B cell (primary cell): ENCODE results near the gene SLC25A29. TPM values are rescaled to one million over a fixed set of nuclear protein-coding genes. Genes with fewer than 3 reads are reported as not detected.

Experiments used
- ATAC-seq: fragments of 200-7000 bp; cut with Tn5 transposase; one replicate; pipeline ENCODE4 v1.10.0; 2021; ENCODE audit warnings: low read depth, mild to moderate bottlenecking, moderate number of reproducible peaks, moderate library complexity
- CTCF ChIA-PET: fragments of 350-600 bp; sonication (Branson Sonifier 250); formaldehyde crosslinking; loops from one replicate; lab custom pipeline; 2021; ENCODE audit warnings: antibody characterized with exemption, inconsistent platforms; lab: Charles Lee
- POLR2A ChIA-PET: fragments of 350-600 bp; sonication (Branson Sonifier 250); formaldehyde crosslinking; loops from one replicate; lab custom pipeline; 2021; ENCODE audit warnings: antibody characterized with exemption; lab: Charles Lee
- DNase-seq: peaks from one replicate; pipeline ENCODE4 v3.0.0; 2013
- H2AFZ ChIP-seq: 2 replicates; pipeline ENCODE4 v1.6.1; 2012; ENCODE audit warnings: mild to moderate bottlenecking, low read depth, low read length; ENCODE audit not compliant: insufficient read depth, poor library complexity, severe bottlenecking
- H3K27ac ChIP-seq, 2 donors: 1 replicate in 1 of 2; 2 replicates in 1 of 2; pipeline ENCODE4 v1.5.1; 2012 to 2013; ENCODE audit warnings: low read length in 2 of 2, mild to moderate bottlenecking in 2 of 2, moderate library complexity in 1 of 2
- H3K27me3 ChIP-seq, 4 experiments: fragments of 200-600 bp in 1 of 4; sonication (generic) in 1 of 4; replicated peaks in 1 of 4; 1 replicate in 2 of 4; 2 replicates in 2 of 4; pipeline versions ENCODE4 v1.6.1 to v1.7.0; 2013 to 2016; ENCODE audit warnings: low read length in 3 of 4, mild to moderate bottlenecking in 2 of 4, mixed read lengths in 1 of 4, moderate library complexity in 1 of 4; ENCODE audit not compliant: insufficient read depth in 4 of 4, control insufficient read depth in 3 of 4; ENCODE audit errors: control extremely low read depth in 1 of 4
- H3K36me3 ChIP-seq, 2 experiments: replicated peaks in 1 of 2; 1 replicate in 1 of 2; 2 replicates in 1 of 2; pipeline versions ENCODE4 v1.6.1 to v1.7.1; 2013; ENCODE audit warnings: low read length in 1 of 2; ENCODE audit not compliant: insufficient read depth in 2 of 2, control insufficient read depth in 1 of 2; ENCODE audit errors: control extremely low read depth in 1 of 2, extremely low read depth in 1 of 2
- H3K4me1 ChIP-seq, 2 donors: fragments of 200-600 bp in 1 of 2; sonication (generic) in 1 of 2; 1 replicate in 1 of 2; 2 replicates in 1 of 2; pipeline versions ENCODE4 v1.5.1 to v1.6.1; 2013 to 2017; ENCODE audit warnings: low read length in 2 of 2; ENCODE audit not compliant: control insufficient read depth in 2 of 2, insufficient read depth in 2 of 2
- H3K4me2 ChIP-seq: replicated peaks from 2 replicates; pipeline ENCODE3; 2012; ENCODE audit warnings: mild to moderate bottlenecking, low read depth, low read length; ENCODE audit not compliant: poor library complexity, severe bottlenecking
- H3K4me3 ChIP-seq, 5 experiments: fragments of 200-600 bp in 1 of 5; sonication (generic) in 1 of 5; 1 replicate in 3 of 5; 2 replicates in 2 of 5; pipeline versions ENCODE4 v1.5.1 to v1.7.0; 2011 to 2016; ENCODE audit warnings: low read length in 4 of 5, mild to moderate bottlenecking in 4 of 5, low read depth in 2 of 5, control low read depth in 1 of 5, moderate library complexity in 1 of 5; ENCODE audit not compliant: insufficient read depth in 1 of 5; ENCODE audit errors: control extremely low read depth in 1 of 5, extremely low read depth in 1 of 5
- H3K79me2 ChIP-seq: fragments of 200-600 bp; sonication (generic); one replicate; pipeline ENCODE4 v1.6.0; 2016; ENCODE audit warnings: low read length; ENCODE audit not compliant: control insufficient read depth, insufficient read depth
- H3K9ac ChIP-seq: fragments of 200-600 bp; sonication (generic); 2 replicates; pipeline ENCODE4 v1.6.1; 2017; ENCODE audit warnings: mild to moderate bottlenecking, low read length, moderate library complexity
- H3K9me3 ChIP-seq, 3 donors: one replicate each; pipeline versions ENCODE4 v1.6.1 to v1.7.1; 2013; ENCODE audit warnings: low read length in 2 of 3; ENCODE audit not compliant: control insufficient read depth in 2 of 3, insufficient read depth in 1 of 3; ENCODE audit errors: control extremely low read depth in 1 of 3
- H4K20me1 ChIP-seq: 2 replicates; pipeline ENCODE4 v1.6.0; 2012; ENCODE audit warnings: mild to moderate bottlenecking, low read length; ENCODE audit not compliant: insufficient read depth, control insufficient read depth, poor library complexity, severe bottlenecking
- H3K27ac Mint-ChIP-seq: one replicate; pipeline ENCODE4 v1.8.0; 2021; ENCODE audit warnings: mixed read lengths
- H3K27me3 Mint-ChIP-seq: one replicate; pipeline ENCODE4 v1.8.0; 2021; ENCODE audit warnings: mixed read lengths
- H3K4me1 Mint-ChIP-seq: one replicate; pipeline ENCODE4 v1.8.0; 2021; ENCODE audit warnings: mixed read lengths
- H3K4me3 Mint-ChIP-seq: one replicate; pipeline ENCODE4 v1.8.0; 2021; ENCODE audit warnings: mixed read lengths
- H3K9me3 Mint-ChIP-seq: one replicate; pipeline ENCODE4 v1.8.0; 2022; ENCODE audit warnings: mixed read lengths; ENCODE audit not compliant: insufficient read depth
- EZH2 ChIP-seq: IDR thresholded peaks from 2 replicates; pipeline ENCODE4 v1.6.1; 2012; ENCODE audit warnings: borderline replicate concordance, low read depth, mild to moderate bottlenecking, moderate library complexity, low read length; ENCODE audit not compliant: insufficient read depth, poor library complexity, severe bottlenecking
- WGBS: methylation state at CpG from one replicate; pipeline ENCODE4 v1.1.5; 2013; ENCODE audit warnings: missing lambda C conversion rate; ENCODE audit not compliant: insufficient coverage; 5-methylcytosine and 5-hydroxymethylcytosine counted together
- intact Hi-C: fragments of 100-400 bp; cut with micrococcal nuclease; formaldehyde crosslinking; loops from one replicate; pipeline ENCODE4 v1.10.0; 2022
- polyA plus RNA-seq: library from polyadenylated mRNA; depleted of rRNA; stranded (reverse); fragments of >200 nt; gene quantifications from 2 replicates; pipeline ENCODE4 v1.2.3, GENCODE V29; 2012
- total RNA-seq, 2 donors: library from RNA; stranded (reverse); fragments of 120-200 nt in 1 of 2; gene quantifications; 1 replicate in 1 of 2; 2 replicates in 1 of 2; pipeline versions ENCODE4 v1.2.3 to v1.2.4, GENCODE V29; 2013 to 2022
- TF ChIP-seq, protein P1 (sequence below): fragments of 200-600 bp; IDR thresholded peaks from one replicate; pipeline ENCODE4 v1.8.0; 2022; ENCODE audit warnings: antibody characterized with exemption, mild to moderate bottlenecking

Gene SLC25A29
- total and polyA plus RNA-seq, 2 donors (not counting 1 experiment from before 2014, with no cell fraction given), result 15.1 to 99.9 TPM

DNA sequence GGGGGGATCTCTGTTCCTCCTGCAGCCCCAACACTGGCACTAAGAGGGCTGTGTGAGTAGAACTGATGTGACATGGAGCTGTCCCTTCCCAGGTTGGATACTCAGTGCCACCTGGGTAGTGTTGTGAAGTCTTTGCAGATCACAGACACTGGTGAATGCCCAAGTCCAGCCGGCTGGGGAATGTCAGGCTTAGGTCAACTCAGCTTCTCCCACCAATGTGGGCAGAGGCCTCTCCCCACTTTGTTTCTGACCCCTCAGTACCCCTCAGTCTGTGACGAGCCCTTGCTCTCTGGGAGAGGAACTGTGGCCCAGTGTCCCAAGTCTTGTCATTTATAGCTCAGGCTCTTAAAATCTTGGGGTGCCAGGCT lies 11.3 kb downstream of the SLC25A29 start:
- peaks cover 58% of the 10 kb centered on the region for H3K4me1 Mint-ChIP-seq

DNA sequence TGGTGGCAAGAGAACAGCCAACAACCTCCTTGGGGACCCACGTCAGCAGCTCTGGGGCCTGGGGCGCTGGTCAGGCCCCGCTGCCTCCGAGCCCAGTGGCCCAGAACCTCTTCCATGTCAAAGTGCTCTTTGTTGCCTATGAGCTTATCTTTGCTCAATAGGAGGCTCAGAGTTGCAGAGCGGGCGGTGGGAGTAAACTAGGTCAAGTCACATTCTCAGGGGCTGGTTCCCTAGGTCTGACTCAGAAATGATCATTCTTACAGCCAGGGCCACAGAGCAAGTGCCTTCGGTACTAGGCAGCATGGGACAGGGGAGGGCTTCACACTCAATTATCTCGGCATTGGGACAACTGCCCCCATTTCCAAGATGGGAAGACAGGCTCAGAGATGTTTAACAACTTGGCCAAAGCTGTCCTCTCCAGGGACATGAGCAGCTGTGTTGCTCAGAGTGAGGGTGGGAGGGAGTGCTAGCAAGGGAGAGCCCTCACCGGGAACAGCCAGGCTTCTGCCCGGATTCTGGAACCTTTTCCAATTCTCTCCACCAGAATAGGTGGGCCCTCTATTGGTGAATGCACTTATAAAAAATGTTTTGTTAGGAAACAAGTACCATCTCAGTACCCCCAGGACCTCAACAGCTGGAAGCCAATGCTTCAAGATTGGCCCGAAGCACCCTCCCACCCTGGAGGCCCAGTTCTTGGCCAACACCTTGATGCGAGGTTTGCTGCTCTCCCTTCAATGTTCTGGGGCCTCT lies 11.9 kb downstream of the SLC25A29 start:
- peaks cover 3% of the 10 kb centered on the region for H3K79me2 ChIP-seq
- Mint-ChIP-seq H3K27me3 (no peaks in the 10 kb centered on the region), H3K4me1 (peaks cover 54% of the 10 kb centered on the region), H3K4me3 (peak overlapping the region; percentile 74), H3K27ac (peak overlapping the region; percentile 90), H3K9me3 (no peaks in the 10 kb centered on the region)
- H3K9ac ChIP-seq, result no peak overlapping the region
- H2AFZ ChIP-seq, result no peak overlapping the region
- ChIA-PET CTCF (interaction anchor here (0.8 to 5.5 kb wide), 5 partner anchors 11 to 83 kb away, joined by 3 to 51 read pairs (median 3); no protein-coding TSS in a partner anchor), POLR2A (interaction anchor here (0.8 to 1.0 kb wide), 2 partner anchors 9 to 11 kb away, joined by 3 to 4 read pairs; no protein-coding TSS in a partner anchor)
- TF ChIP-seq, protein P1, sequence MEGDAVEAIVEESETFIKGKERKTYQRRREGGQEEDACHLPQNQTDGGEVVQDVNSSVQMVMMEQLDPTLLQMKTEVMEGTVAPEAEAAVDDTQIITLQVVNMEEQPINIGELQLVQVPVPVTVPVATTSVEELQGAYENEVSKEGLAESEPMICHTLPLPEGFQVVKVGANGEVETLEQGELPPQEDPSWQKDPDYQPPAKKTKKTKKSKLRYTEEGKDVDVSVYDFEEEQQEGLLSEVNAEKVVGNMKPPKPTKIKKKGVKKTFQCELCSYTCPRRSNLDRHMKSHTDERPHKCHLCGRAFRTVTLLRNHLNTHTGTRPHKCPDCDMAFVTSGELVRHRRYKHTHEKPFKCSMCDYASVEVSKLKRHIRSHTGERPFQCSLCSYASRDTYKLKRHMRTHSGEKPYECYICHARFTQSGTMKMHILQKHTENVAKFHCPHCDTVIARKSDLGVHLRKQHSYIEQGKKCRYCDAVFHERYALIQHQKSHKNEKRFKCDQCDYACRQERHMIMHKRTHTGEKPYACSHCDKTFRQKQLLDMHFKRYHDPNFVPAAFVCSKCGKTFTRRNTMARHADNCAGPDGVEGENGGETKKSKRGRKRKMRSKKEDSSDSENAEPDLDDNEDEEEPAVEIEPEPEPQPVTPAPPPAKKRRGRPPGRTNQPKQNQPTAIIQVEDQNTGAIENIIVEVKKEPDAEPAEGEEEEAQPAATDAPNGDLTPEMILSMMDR, result no peak
- no peak for TF ChIP-seq EZH2
- ATAC-seq, result peak; percentile 57
- peak; percentile 55 for DNase-seq
- H4K20me1 ChIP-seq, result no peaks in the 10 kb centered on the region
- intact Hi-C loops, result no loop called here
- H3K4me1 ChIP-seq, result peaks cover 35 to 57% of the 10 kb centered on the region in 2 donors
- no peak overlapping the region for H3K27ac ChIP-seq
- no peaks in the 10 kb centered on the region for H3K36me3 ChIP-seq
- H3K9me3 ChIP-seq, result no peaks in the 10 kb centered on the region
- peak overlapping the region; percentile 26 for H3K4me2 ChIP-seq
- H3K27me3 ChIP-seq, result no peaks in the 10 kb centered on the region
- 49% methylated on average over 9 of the region's 12 CpGs for WGBS
- H3K4me3 ChIP-seq, result no peak overlapping the region

More for the DNA sequence above, 11.3 kb downstream of the SLC25A29 start:
- intact Hi-C loops, result no loop called here
- Histone ChIP-seq H3K27me3 (no peaks in the 10 kb centered on the region), H3K9ac (no peak overlapping the region), H2AFZ (no peak overlapping the region), H4K20me1 (no peaks in the 10 kb centered on the region), H3K9me3 (no peaks in the 10 kb centered on the region), H3K4me1 (peaks cover 35 to 57% of the 10 kb centered on the region in 2 donors), H3K79me2 (peaks cover 3% of the 10 kb centered on the region), H3K27ac (no peak overlapping the region), H3K36me3 (no peaks in the 10 kb centered on the region), H3K4me2 (no peak overlapping the region), H3K4me3 (no peak overlapping the region)
- POLR2A ChIA-PET, result no interaction called here
- CTCF ChIA-PET, result interaction anchor here (2.0 to 5.5 kb wide), 2 partner anchors 11 to 23 kb away, joined by 7 to 51 read pairs; no protein-coding TSS in a partner anchor
- H3K27me3 Mint-ChIP-seq, result no peaks in the 10 kb centered on the region
- 100% methylated on average over 2 of the region's 2 CpGs for whole genome bisulfite sequencing
- TF ChIP-seq EZH2, result no peak
- TF ChIP-seq, protein P1, result no peak
- no peaks in the 10 kb centered on the region for H3K9me3 Mint-ChIP-seq
- no peak for ATAC-seq
- peak overlapping the region; percentile 37 for H3K27ac Mint-ChIP-seq
- H3K4me3 Mint-ChIP-seq, result no peak overlapping the region
- no peak for DNase-seq
